Loucy (cell line): Measurements from ENCODE around the gene MYPOP.

Source experiments
- CTCF ChIP-seq: fragments of 200-600 bp; sonication (generic); conservative IDR thresholded peaks from 2 replicates; pipeline ENCODE4 v1.5.1; 2014; ENCODE audit warnings: mild to moderate bottlenecking, antibody characterized with exemption, low read length
- EZH2phosphoT487 ChIP-seq: fragments of 200-600 bp; IDR thresholded peaks from 2 replicates; pipeline ENCODE4 v1.6.1; 2018; ENCODE audit warnings: antibody characterized with exemption, mild to moderate bottlenecking, moderate library complexity, borderline replicate concordance

DNA sequence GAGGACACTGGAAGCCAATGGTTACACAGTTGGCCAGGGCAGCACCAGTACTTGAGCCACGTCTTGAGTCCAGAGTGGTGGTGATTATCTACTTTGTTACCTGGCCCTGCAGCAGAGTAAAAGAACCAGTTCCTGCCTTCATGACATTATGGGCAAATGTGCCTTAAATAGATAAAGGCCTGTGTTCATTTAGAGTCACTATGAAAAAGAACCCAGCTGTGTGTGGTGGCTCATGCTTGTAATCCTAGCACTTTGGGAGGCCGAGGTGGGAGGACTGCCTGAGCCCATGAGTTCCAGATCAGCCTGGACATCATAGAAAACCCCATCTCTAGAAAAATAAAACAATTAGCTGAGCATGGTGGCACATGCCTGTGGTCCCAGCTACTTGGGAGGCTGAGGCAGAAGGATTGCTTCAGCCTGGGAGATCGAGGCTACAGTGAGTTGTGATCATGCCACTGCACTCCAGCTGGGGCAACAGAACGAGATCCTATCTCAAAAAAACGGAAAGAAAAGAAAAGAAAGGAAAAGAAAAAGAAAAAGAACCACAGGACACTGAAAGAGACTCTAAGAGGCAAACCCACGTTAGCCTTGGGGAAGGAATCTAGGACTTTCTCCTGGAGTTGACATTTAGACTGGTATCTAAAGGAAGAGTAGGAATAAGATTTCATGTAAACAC is 13.1 kb downstream of the MYPOP start:
- TF ChIP-seq CTCF (no peak), EZH2phosphoT487 (no peak)
